GM12878 (cell line): ENCODE data around the gene SEMA4G. TPM values are rescaled to one million over a fixed set of nuclear protein-coding genes. Genes with fewer than 3 reads are reported as not detected.

Experiments used
- ATAC-seq: fragments of 200-7000 bp; cut with Tn5 transposase; 3 replicates; pipeline ENCODE4 v1.9.1; 2020; ENCODE audit warnings: mild to moderate bottlenecking, moderate library complexity
- BruUV-seq: library from RNA; stranded (reverse); fragments of 400-500 nt; replicated peaks from 2 replicates; lab custom pipeline; 2021; lab: Mats Ljungman, UMichigan
- CTCF ChIA-PET: fragments of 300-600 bp; sonication (Branson Sonifier 250); formaldehyde crosslinking; extraction: SDS; loops from one replicate; lab custom pipeline; 2021; ENCODE audit warnings: inconsistent platforms; lab: Yijun Ruan, JAX
- POLR2A ChIA-PET: fragments of 350-600 bp; formaldehyde crosslinking; extraction: SDS; loops from one replicate; lab custom pipeline; 2021; ENCODE audit warnings: inconsistent platforms; lab: Charles Lee
- RAD21 ChIA-PET: fragments of 300-600 bp; sonication (Branson Sonifier 250); formaldehyde crosslinking; loops from one replicate; lab custom pipeline; 2023; ENCODE audit warnings: antibody characterized with exemption; ENCODE audit not compliant: unreplicated experiment; lab: Charles Lee
- SMC1A ChIA-PET: fragments of 300-600 bp; sonication (Branson Sonifier 250); formaldehyde crosslinking; loops from one replicate; lab custom pipeline; 2023; ENCODE audit not compliant: unreplicated experiment, uncharacterized antibody; lab: Charles Lee
- DNase-seq: peaks from one replicate; pipeline ENCODE4 v3.0.0-alpha.2; 2011; ENCODE audit warnings: low read depth, low spot score
- FAIRE-seq: peaks from 3 replicates; lab custom pipeline; 2011; peaks lifted over from hg19 to GRCh38; lab: Jason Lieb, UNC
- H2AFZ ChIP-seq: 2 replicates; pipeline ENCODE4 v1.6.0; 2011; ENCODE audit warnings: low read depth, low read length, control low read depth; ENCODE audit not compliant: control insufficient read depth
- H3K27ac ChIP-seq: 2 replicates; pipeline ENCODE4 v1.5.1; 2011; ENCODE audit warnings: control low read depth; ENCODE audit not compliant: control insufficient read depth, insufficient read depth
- H3K27me3 ChIP-seq, 2 experiments: replicated peaks in 1 of 2; 2 replicates each; pipeline versions ENCODE4 v1.6.0 to v1.6.1; 2011; ENCODE audit warnings: low read length in 1 of 2; ENCODE audit not compliant: control insufficient read depth in 2 of 2, insufficient read depth in 2 of 2
- H3K36me3 ChIP-seq, 2 experiments: 2 replicates each; pipeline ENCODE4 v1.5.1; 2011; ENCODE audit warnings: low read length in 1 of 2; ENCODE audit not compliant: control insufficient read depth in 2 of 2, insufficient read depth in 2 of 2
- H3K4me1 ChIP-seq: 2 replicates; pipeline ENCODE4 v1.6.1; 2011; ENCODE audit warnings: mild to moderate bottlenecking, low read length, moderate library complexity, mixed read lengths; ENCODE audit not compliant: control insufficient read depth, insufficient read depth
- H3K4me2 ChIP-seq: 2 replicates; pipeline ENCODE4 v1.6.0; 2011; ENCODE audit warnings: control low read depth; ENCODE audit not compliant: control insufficient read depth, insufficient read depth
- H3K4me3 ChIP-seq: fragments of 200-600 bp; sonication (generic); 2 replicates; pipeline ENCODE4 v1.5.1; 2016
- H3K79me2 ChIP-seq: 2 replicates; pipeline ENCODE4 v1.6.0; 2011; ENCODE audit warnings: low read length; ENCODE audit not compliant: control insufficient read depth, insufficient read depth
- H3K9ac ChIP-seq: 2 replicates; pipeline ENCODE4 v1.8.0; 2011; ENCODE audit warnings: low read length, control low read depth, mixed read lengths; ENCODE audit not compliant: control insufficient read depth, insufficient read depth
- H3K9me3 ChIP-seq: replicated peaks from 3 replicates; pipeline ENCODE4 v1.5.1; 2011; ENCODE audit warnings: mild to moderate bottlenecking, low read length; ENCODE audit not compliant: control insufficient read depth, insufficient read depth
- H4K20me1 ChIP-seq: 2 replicates; pipeline ENCODE4 v1.6.0; 2011; ENCODE audit not compliant: control insufficient read depth, insufficient read depth
- BACH1 ChIP-seq: fragments of 450-650 bp; IDR thresholded peaks from 2 replicates; pipeline ENCODE4 v1.6.1; 2017; ENCODE audit warnings: mild to moderate bottlenecking, borderline replicate concordance
- BCL11A ChIP-seq: IDR thresholded peaks from 2 replicates; pipeline ENCODE4 v1.6.1; 2011; ENCODE audit warnings: low read depth, low read length
- DPF2 ChIP-seq: fragments of 450-650 bp; IDR thresholded peaks from 2 replicates; pipeline ENCODE4 v1.6.1; 2017; ENCODE audit warnings: mild to moderate bottlenecking
- ETV6 ChIP-seq, 2 experiments: fragments of 450-650 bp in 1 of 2; IDR thresholded peaks in 1 of 2; conservative IDR thresholded peaks in 1 of 2; 2 replicates each; pipeline ENCODE4 v1.6.1; 2014; ENCODE audit warnings: antibody characterized with exemption in 1 of 2, borderline replicate concordance in 1 of 2, low read depth in 1 of 2, mild to moderate bottlenecking in 1 of 2, moderate library complexity in 1 of 2
- MXI1 ChIP-seq: fragments of 150-350 bp; IDR thresholded peaks from 2 replicates; pipeline ENCODE4 v1.6.1; 2011; ENCODE audit warnings: low read depth, mild to moderate bottlenecking, inconsistent platforms, low read length, improper control_type of control experiment
- NFIC ChIP-seq: IDR thresholded peaks from 2 replicates; pipeline ENCODE4 v1.6.1; 2012; ENCODE audit warnings: low read depth, mild to moderate bottlenecking, inconsistent platforms, low read length, moderate library complexity
- RAD21 ChIP-seq: IDR thresholded peaks from 2 replicates; pipeline ENCODE4 v1.6.1; 2011; ENCODE audit warnings: mild to moderate bottlenecking, low read depth, low read length, moderate library complexity; ENCODE audit not compliant: insufficient read depth
- SMC3 ChIP-seq: IDR thresholded peaks from 2 replicates; pipeline ENCODE4 v1.6.1; 2011; ENCODE audit warnings: low read length, improper control_type of control experiment, borderline replicate concordance
- SUZ12 ChIP-seq: fragments of 200-600 bp; sonication (generic); IDR thresholded peaks from one replicate; pipeline ENCODE4 v1.6.1; 2018; ENCODE audit warnings: antibody characterized with exemption, mild to moderate bottlenecking; ENCODE audit not compliant: unreplicated experiment
- ZNF217 ChIP-seq: fragments of 450-650 bp; IDR thresholded peaks from 2 replicates; pipeline ENCODE4 v1.6.1; 2017; ENCODE audit warnings: antibody characterized with exemption, mild to moderate bottlenecking
- WGBS: methylation state at CpG from one replicate; pipeline ENCODE4 v1.1.6; 2016; ENCODE audit warnings: low lambda C conversion rate; ENCODE audit not compliant: insufficient replicate concordance, insufficient coverage; ENCODE audit errors: missing lambda C conversion rate; 5-methylcytosine and 5-hydroxymethylcytosine counted together
- in situ Hi-C: fragments of 300-500 bp; cut with MboI; formaldehyde crosslinking; loops from 9 replicates; pipeline ENCODE4 v1.14.3; 2018; ENCODE audit warnings: mixed read lengths
- intact Hi-C: fragments of 100-400 bp; cut with micrococcal nuclease; formaldehyde crosslinking; loops from one replicate; pipeline ENCODE4 v1.14.2; 2022; ENCODE audit not compliant: unreplicated experiment
- polyA plus RNA-seq, 11 experiments: library from polyadenylated mRNA; depleted of rRNA in 4 of 11; unstranded in 6 of 11; stranded (reverse) in 5 of 11; fragments of >200 nt; fragmentation: Nextera tagmentation in 4 of 11; fragmentation: Illumina TruSeq in 1 of 11; extraction: Ambion mirVana in 4 of 11; extraction: Trizol in 1 of 11; gene quantifications; 1 replicate in 1 of 11; 2 replicates in 10 of 11; pipeline versions ENCODE4 v1.2.1 to v1.2.3, GENCODE V29; 2011 to 2016; ENCODE audit warnings: inconsistent platforms in 2 of 11, missing spikeins in 2 of 11, low read depth in 1 of 11
- total RNA-seq, 4 experiments: library from RNA; depleted of rRNA in 3 of 4; stranded (reverse); fragments of >200 nt in 3 of 4; fragmentation: Illumina TruSeq in 1 of 4; extraction: Trizol in 1 of 4; gene quantifications; 2 replicates each; pipeline versions ENCODE4 v1.2.1 to v1.2.3, GENCODE V29; 2013 to 2021
- TF ChIP-seq, protein P1 (sequence below): IDR thresholded peaks from 2 replicates; pipeline ENCODE4 v1.6.1; 2012; ENCODE audit warnings: mild to moderate bottlenecking, low read depth, low read length
- TF ChIP-seq, protein P2 (sequence below): fragments of 450-650 bp; IDR thresholded peaks from 2 replicates; pipeline ENCODE4 v1.6.1; 2016; ENCODE audit warnings: mild to moderate bottlenecking
- TF ChIP-seq, protein P3 (sequence below), 3 experiments: IDR thresholded peaks in 2 of 3; conservative IDR thresholded peaks in 1 of 3; 2 replicates each; pipeline ENCODE4 v1.5.1; 2011; ENCODE audit warnings: low read depth in 3 of 3, low read length in 3 of 3, mild to moderate bottlenecking in 3 of 3, control low read depth in 2 of 3, moderate library complexity in 2 of 3, inconsistent platforms in 1 of 3, mixed read lengths in 1 of 3; ENCODE audit not compliant: control insufficient read depth in 2 of 3, insufficient read depth in 1 of 3; ENCODE audit errors: extremely low read depth in 1 of 3
- TF ChIP-seq, protein P4 (sequence below): IDR thresholded peaks from 2 replicates; pipeline ENCODE4 v1.6.1; 2011; ENCODE audit warnings: low read depth, low read length, improper control_type of control experiment, borderline replicate concordance

SEMA4G gene
- total and polyA plus RNA-seq, 10 of the 15 experiments (the other 5 are each of a cell fraction or from before 2014, with no cell fraction given) = 0.09 to 2.3 (median 0.44) TPM; not detected in 4

DNA sequence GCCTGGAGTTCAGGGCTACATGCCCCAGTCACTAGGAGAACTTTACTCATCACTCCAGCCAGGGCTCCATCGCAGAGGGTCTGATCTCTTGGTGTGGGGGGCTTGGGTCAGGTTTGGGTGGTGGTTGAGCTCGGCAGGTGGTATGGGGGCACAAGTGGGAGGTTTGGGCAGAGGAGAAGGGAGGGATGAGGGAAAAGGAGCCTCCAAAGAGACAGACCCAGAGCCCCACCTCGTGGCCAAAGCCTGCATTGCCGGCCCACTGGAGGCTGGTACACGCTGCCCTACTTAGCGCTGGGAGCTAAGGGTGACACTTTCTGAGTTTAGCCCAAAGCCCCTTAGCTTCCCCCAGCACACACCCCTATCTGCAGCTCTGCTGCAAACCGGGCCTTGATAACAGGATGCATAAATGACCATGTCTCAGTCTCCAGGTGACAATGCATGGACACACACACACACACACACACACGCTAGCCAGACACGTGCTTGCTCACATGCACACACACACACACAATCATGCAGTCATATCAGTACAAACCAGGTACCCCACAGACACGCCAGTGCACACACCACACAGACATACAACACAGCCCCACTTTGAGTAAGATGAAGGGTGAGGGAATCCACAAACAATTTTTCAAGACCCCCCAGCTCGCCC is 45.1 kb downstream of the SEMA4G start:
- peak; percentile 89 for FAIRE-seq
- H3K79me2 ChIP-seq = no peaks in the 10 kb centered on the region
- TF ChIP-seq, protein P1, sequence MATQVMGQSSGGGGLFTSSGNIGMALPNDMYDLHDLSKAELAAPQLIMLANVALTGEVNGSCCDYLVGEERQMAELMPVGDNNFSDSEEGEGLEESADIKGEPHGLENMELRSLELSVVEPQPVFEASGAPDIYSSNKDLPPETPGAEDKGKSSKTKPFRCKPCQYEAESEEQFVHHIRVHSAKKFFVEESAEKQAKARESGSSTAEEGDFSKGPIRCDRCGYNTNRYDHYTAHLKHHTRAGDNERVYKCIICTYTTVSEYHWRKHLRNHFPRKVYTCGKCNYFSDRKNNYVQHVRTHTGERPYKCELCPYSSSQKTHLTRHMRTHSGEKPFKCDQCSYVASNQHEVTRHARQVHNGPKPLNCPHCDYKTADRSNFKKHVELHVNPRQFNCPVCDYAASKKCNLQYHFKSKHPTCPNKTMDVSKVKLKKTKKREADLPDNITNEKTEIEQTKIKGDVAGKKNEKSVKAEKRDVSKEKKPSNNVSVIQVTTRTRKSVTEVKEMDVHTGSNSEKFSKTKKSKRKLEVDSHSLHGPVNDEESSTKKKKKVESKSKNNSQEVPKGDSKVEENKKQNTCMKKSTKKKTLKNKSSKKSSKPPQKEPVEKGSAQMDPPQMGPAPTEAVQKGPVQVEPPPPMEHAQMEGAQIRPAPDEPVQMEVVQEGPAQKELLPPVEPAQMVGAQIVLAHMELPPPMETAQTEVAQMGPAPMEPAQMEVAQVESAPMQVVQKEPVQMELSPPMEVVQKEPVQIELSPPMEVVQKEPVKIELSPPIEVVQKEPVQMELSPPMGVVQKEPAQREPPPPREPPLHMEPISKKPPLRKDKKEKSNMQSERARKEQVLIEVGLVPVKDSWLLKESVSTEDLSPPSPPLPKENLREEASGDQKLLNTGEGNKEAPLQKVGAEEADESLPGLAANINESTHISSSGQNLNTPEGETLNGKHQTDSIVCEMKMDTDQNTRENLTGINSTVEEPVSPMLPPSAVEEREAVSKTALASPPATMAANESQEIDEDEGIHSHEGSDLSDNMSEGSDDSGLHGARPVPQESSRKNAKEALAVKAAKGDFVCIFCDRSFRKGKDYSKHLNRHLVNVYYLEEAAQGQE = no peak
- TF ChIP-seq MXI1 (no peak), RAD21 (peak; percentile 76), ZNF217 (no peak), BCL11A (no peak), NFIC (no peak), DPF2 (no peak), ETV6 (conservative IDR thresholded peaks at IDR 0.05 in 1 of 2, IDR thresholded peaks at IDR 0.05 in 1 of 2; ENCODE audit: borderline replicate concordance in 1 of 2, low read depth in 1 of 2) (no peak), BACH1 (no peak), SUZ12 (no peak), SMC3 (peak; percentile 68; the same call in 1 of the 2 replicates)
- TF ChIP-seq, protein P2, sequence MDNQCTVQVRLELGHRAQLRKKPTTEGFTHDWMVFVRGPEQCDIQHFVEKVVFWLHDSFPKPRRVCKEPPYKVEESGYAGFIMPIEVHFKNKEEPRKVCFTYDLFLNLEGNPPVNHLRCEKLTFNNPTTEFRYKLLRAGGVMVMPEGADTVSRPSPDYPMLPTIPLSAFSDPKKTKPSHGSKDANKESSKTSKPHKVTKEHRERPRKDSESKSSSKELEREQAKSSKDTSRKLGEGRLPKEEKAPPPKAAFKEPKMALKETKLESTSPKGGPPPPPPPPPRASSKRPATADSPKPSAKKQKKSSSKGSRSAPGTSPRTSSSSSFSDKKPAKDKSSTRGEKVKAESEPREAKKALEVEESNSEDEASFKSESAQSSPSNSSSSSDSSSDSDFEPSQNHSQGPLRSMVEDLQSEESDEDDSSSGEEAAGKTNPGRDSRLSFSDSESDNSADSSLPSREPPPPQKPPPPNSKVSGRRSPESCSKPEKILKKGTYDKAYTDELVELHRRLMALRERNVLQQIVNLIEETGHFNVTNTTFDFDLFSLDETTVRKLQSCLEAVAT = no peak
- TF ChIP-seq, protein P3, sequence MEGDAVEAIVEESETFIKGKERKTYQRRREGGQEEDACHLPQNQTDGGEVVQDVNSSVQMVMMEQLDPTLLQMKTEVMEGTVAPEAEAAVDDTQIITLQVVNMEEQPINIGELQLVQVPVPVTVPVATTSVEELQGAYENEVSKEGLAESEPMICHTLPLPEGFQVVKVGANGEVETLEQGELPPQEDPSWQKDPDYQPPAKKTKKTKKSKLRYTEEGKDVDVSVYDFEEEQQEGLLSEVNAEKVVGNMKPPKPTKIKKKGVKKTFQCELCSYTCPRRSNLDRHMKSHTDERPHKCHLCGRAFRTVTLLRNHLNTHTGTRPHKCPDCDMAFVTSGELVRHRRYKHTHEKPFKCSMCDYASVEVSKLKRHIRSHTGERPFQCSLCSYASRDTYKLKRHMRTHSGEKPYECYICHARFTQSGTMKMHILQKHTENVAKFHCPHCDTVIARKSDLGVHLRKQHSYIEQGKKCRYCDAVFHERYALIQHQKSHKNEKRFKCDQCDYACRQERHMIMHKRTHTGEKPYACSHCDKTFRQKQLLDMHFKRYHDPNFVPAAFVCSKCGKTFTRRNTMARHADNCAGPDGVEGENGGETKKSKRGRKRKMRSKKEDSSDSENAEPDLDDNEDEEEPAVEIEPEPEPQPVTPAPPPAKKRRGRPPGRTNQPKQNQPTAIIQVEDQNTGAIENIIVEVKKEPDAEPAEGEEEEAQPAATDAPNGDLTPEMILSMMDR (IDR thresholded peaks at IDR 0.05 in 2 of 3, conservative IDR thresholded peaks at IDR 0.05 in 1 of 3; ENCODE audit: control insufficient read depth in 2 of 3, extremely low read depth in 1 of 3, insufficient read depth in 1 of 3, low read depth in 3 of 3, low read length in 3 of 3) = peak; percentile 94 to 97 (median 95)
- TF ChIP-seq, protein P4, sequence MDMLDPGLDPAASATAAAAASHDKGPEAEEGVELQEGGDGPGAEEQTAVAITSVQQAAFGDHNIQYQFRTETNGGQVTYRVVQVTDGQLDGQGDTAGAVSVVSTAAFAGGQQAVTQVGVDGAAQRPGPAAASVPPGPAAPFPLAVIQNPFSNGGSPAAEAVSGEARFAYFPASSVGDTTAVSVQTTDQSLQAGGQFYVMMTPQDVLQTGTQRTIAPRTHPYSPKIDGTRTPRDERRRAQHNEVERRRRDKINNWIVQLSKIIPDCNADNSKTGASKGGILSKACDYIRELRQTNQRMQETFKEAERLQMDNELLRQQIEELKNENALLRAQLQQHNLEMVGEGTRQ = no peak

More for the DNA sequence above, 45.1 kb downstream of the SEMA4G start:
- ChIA-PET POLR2A (interaction anchor here (0.6 to 1.9 kb wide), 2 partner anchors 17 to 108 kb away, joined by 3 to 11 read pairs; no protein-coding TSS in a partner anchor), SMC1A (interaction anchor here (0.6 to 2.4 kb wide), 8 partner anchors 11 to 271 kb away, joined by 3 to 9 read pairs (median 4); no protein-coding TSS in a partner anchor), RAD21 (interaction anchor here (0.6 to 3.2 kb wide), 15 partner anchors 10 to 446 kb away, joined by 3 to 26 read pairs (median 4); partner anchors contain the start of genes LZTS2, MRPL43, SEMA4G and TWNK), CTCF (interaction anchor here (0.7 to 6.8 kb wide), 37 partner anchors 10 to 580 kb away, joined by 3 to 91 read pairs (median 5); partner anchors contain the start of genes KAZALD1, LZTS2, MRPL43 and PDZD7)
- BruUV-seq = no TSS peak
- WGBS = 19% methylated on average over 11 of the region's 11 CpGs
- DNase-seq (no peak), ATAC-seq (peak; percentile 65)
- Histone ChIP-seq H3K4me2 (no peak overlapping the region), H3K27ac (no peak overlapping the region), H3K4me3 (no peak overlapping the region), H3K36me3 (no peaks in the 10 kb centered on the region), H2AFZ (no peak overlapping the region), H3K9ac (no peak overlapping the region), H3K9me3 (no peaks in the 10 kb centered on the region), H3K27me3 (peaks cover 10% of the 10 kb centered on the region in 2 experiments), H4K20me1 (no peaks in the 10 kb centered on the region), H3K4me1 (peaks cover 11% of the 10 kb centered on the region)
- in situ Hi-C loops = no loop called here
- intact Hi-C loops = loop anchor here (1.0 kb wide), 1 partner anchor 45 kb away; the partner anchor contains the start of gene SEMA4G
